Stimulated activated effector memory CD8-positive, alpha-beta T cell treated with anti-CD3 and anti-CD28 coated beads, Interleukin-12 subunit alpha, Interleukin-12 subunit beta, amount 100 ng/mL, for 72 hours (primary cell): ENCODE results near the gene RASA3.
A peak's percentile ranks its signal among the peaks of the same experiment; 100 is the strongest.

ENCODE experiments used
- ATAC-seq: fragments of 150-1000 bp; cut with Tn5 transposase; 2 replicates; pipeline ENCODE4 v1.10.0; 2021
- DNase-seq, 2 donors: peaks; one replicate each; pipeline ENCODE4 v3.0.0; 2021 to 2022; ENCODE audit warnings: low spot score in 2 of 2
- H3K27ac Mint-ChIP-seq: one replicate; pipeline ENCODE4 v1.8.0; 2022; ENCODE audit warnings: mild to moderate bottlenecking, mixed read lengths
- H3K36me3 Mint-ChIP-seq: one replicate; pipeline ENCODE4 v1.8.0; 2022; ENCODE audit warnings: mild to moderate bottlenecking, mixed read lengths
- H3K4me1 Mint-ChIP-seq: one replicate; pipeline ENCODE4 v1.8.0; 2022; ENCODE audit warnings: mixed read lengths
- H3K4me3 Mint-ChIP-seq: one replicate; pipeline ENCODE4 v1.8.0; 2022; ENCODE audit warnings: mild to moderate bottlenecking, mixed read lengths
- H3K9me3 Mint-ChIP-seq: one replicate; pipeline ENCODE4 v1.8.0; 2022; ENCODE audit warnings: mixed read lengths

Gene RASA3

GRCh38 chr13:113943821-113944565 is 188.4 kb downstream of the RASA3 start:
- Mint-ChIP-seq H3K36me3 (peaks cover 16% of the 10 kb centered on the region), H3K27ac (no peak overlapping the region), H3K9me3 (no peaks in the 10 kb centered on the region), H3K4me1 (peaks cover 18% of the 10 kb centered on the region), H3K4me3 (no peak overlapping the region)
- ATAC-seq (no peak), DNase-seq (no peak)

DNA sequence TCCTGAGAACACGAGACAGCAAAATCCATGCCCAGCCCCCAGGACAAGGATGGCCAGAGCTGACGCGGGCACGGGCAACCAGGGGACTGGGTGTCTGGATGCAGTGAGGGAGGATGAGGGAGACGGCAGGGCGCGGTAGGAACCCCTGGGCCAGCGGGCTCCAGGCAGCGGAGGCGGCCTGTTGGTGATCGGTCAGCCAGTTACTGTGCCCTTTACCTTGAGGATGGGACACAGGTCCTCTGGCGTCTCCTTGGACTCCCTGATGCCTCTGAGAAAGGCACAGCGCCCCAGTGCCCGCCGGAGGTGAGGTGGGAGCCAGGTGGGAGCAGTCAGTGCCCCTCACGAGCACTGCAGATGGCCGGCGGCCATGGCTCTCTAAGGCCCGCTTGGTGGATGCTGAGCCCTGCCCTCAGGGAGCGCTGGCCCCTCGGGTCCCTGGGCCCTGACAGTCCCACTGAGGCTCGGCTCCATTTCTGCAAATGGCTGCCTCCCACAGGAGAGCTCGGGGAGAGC is 189.8 kb downstream of the RASA3 start:
- DNase-seq: no peak
- Mint-ChIP-seq H3K36me3 (peaks cover 16% of the 10 kb centered on the region), H3K9me3 (no peaks in the 10 kb centered on the region), H3K4me1 (peaks cover 10% of the 10 kb centered on the region), H3K4me3 (no peak overlapping the region), H3K27ac (no peak overlapping the region)
- ATAC-seq: no peak

- ATAC-seq (no peak), DNase-seq (no peak)
- H3K27ac Mint-ChIP-seq: no peak overlapping the region
- peaks cover 6% of the 10 kb centered on the region for H3K4me1 Mint-ChIP-seq
- peaks cover 16% of the 10 kb centered on the region for H3K36me3 Mint-ChIP-seq
- no peaks in the 10 kb centered on the region for H3K9me3 Mint-ChIP-seq
- no peak overlapping the region for H3K4me3 Mint-ChIP-seq
Measured at GRCh38 chr13:113941571-113942191, 190.7 kb downstream of the RASA3 start.

DNA sequence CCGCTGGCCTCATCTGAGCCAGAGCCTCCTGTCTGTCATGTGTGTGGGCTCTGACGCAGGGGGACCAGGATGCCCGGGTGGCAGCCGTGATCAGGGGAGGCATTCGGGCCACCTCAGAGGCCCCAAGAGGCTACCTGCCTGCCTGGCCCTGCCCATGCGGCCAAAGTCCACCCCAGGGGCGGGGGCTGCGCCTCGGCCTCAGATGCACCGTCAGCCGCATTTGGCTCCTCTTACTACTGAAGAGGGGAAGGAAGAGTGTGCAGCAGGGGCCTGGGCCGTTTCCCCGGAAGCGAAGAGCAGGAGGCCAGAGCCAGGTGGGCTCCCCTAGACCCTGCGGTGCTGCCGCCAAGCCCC is 192.5 kb downstream of the RASA3 start:
- no peak overlapping the region for H3K4me3 Mint-ChIP-seq
- no peak for DNase-seq
- H3K9me3 Mint-ChIP-seq: no peaks in the 10 kb centered on the region
- H3K4me1 Mint-ChIP-seq: no peaks in the 10 kb centered on the region
- H3K27ac Mint-ChIP-seq: no peak overlapping the region
- H3K36me3 Mint-ChIP-seq: peaks cover 11% of the 10 kb centered on the region
- ATAC-seq: no peak

- no peaks in the 10 kb centered on the region for H3K9me3 Mint-ChIP-seq
- H3K4me1 Mint-ChIP-seq: no peaks in the 10 kb centered on the region
- peaks cover 11% of the 10 kb centered on the region for H3K36me3 Mint-ChIP-seq
- no peak overlapping the region for H3K4me3 Mint-ChIP-seq
- peak overlapping the region; percentile 74 for H3K27ac Mint-ChIP-seq
- DNase-seq (no peak), ATAC-seq (no peak)
Measured at GRCh38 chr13:113939129-113939943, 193.1 kb downstream of the RASA3 start.

DNA sequence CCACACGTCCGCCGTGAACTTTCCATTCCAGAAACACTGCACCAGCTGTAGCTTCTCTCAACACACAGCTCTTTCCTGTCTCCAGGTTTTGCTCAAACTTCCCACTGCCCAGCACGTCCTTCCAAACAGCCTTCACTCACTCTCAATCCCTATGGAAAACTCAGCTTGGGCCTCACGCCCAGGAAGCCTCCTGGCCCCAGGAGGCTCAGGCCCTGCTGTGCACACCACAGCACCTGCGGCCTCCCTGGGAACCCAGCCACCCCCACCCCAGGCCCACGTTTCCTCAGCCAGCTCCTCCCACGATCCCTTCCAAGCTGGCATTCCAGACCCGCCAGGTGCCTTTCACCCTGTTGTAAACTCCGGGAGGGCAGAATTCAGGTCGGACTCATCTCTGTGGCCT is 193.7 kb downstream of the RASA3 start:
- H3K4me1 Mint-ChIP-seq: no peaks in the 10 kb centered on the region

GRCh38 chr13:113938246-113938645 is 194.2 kb downstream of the RASA3 start:
- no peaks in the 10 kb centered on the region for H3K9me3 Mint-ChIP-seq
- H3K4me1 Mint-ChIP-seq: no peaks in the 10 kb centered on the region
- ATAC-seq: no peak
- H3K36me3 Mint-ChIP-seq: peaks cover 6% of the 10 kb centered on the region
- peak overlapping the region; percentile 74 for H3K27ac Mint-ChIP-seq
- no peak overlapping the region for H3K4me3 Mint-ChIP-seq
- DNase-seq: no peak

More for the DNA sequence above, 193.7 kb downstream of the RASA3 start:
- DNase-seq: no peak
- Mint-ChIP-seq H3K27ac (peak overlapping the region; percentile 74), H3K9me3 (no peaks in the 10 kb centered on the region), H3K4me3 (no peak overlapping the region), H3K36me3 (peaks cover 10% of the 10 kb centered on the region)
- no peak for ATAC-seq

- H3K36me3 Mint-ChIP-seq: peaks cover 6% of the 10 kb centered on the region
- no peaks in the 10 kb centered on the region for H3K4me1 Mint-ChIP-seq
- no peak overlapping the region for H3K4me3 Mint-ChIP-seq
- DNase-seq (no peak), ATAC-seq (no peak)
- no peaks in the 10 kb centered on the region for H3K9me3 Mint-ChIP-seq
- H3K27ac Mint-ChIP-seq: no peak overlapping the region
Measured at GRCh38 chr13:113937527-113938180, 194.8 kb downstream of the RASA3 start.

- Mint-ChIP-seq H3K4me3 (no peak overlapping the region), H3K4me1 (no peaks in the 10 kb centered on the region), H3K36me3 (peaks cover 6% of the 10 kb centered on the region), H3K27ac (no peak overlapping the region), H3K9me3 (no peaks in the 10 kb centered on the region)
- DNase-seq (no peak), ATAC-seq (no peak)
Measured at GRCh38 chr13:113937073-113937472, 195.3 kb downstream of the RASA3 start.

DNA sequence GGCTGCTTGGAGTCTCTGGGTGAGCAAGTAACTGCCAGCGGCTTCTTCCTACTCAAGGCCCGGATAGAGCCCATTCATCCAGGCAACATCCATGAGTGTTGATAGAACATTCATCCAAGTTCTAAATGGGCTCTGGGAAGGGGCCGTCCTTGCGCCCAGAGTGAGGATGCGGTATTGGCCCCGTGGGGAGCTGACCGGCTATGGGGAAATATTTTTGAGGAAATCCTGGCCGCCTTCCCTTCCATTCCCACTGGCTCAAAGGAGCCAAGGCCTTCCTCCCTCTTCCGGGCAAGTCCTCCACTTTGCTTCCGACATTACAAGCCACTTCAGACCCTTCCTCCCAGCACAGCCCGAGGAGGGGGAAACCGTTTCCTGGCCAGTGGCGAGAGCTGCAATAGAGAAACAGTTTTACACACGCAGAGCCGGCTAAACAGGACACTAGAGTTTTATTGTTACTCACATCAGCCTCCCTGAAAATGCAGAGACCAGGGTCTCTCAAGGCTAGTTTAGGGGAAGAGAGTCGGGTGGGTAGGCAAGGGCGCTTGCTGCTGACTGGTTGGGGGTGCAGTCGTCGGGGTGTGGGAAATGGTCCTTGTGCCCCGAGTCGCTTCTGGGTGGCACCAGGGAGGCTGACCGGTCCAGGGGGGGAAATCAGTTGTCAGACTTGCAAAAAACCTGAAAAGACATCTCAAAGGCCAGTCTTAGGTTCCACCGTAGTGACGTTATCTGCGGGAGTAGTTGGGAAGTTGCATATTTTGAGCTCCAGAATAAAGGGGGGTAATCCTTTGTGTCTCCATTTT is 196.1 kb downstream of the RASA3 start:
- no peaks in the 10 kb centered on the region for H3K36me3 Mint-ChIP-seq
- no peaks in the 10 kb centered on the region for H3K4me1 Mint-ChIP-seq
- H3K4me3 Mint-ChIP-seq: no peak overlapping the region
- DNase-seq (no peak), ATAC-seq (no peak)
- H3K9me3 Mint-ChIP-seq: no peaks in the 10 kb centered on the region
- no peak overlapping the region for H3K27ac Mint-ChIP-seq

- ATAC-seq: no peak
- no peaks in the 10 kb centered on the region for H3K4me1 Mint-ChIP-seq
- H3K36me3 Mint-ChIP-seq: no peaks in the 10 kb centered on the region
- H3K9me3 Mint-ChIP-seq: no peaks in the 10 kb centered on the region
- H3K27ac Mint-ChIP-seq: no peak overlapping the region
- no peak overlapping the region for H3K4me3 Mint-ChIP-seq
- no peak for DNase-seq
Measured at GRCh38 chr13:113935001-113935844, 197.2 kb downstream of the RASA3 start.

- Mint-ChIP-seq H3K4me3 (no peak overlapping the region), H3K27ac (no peak overlapping the region), H3K36me3 (no peaks in the 10 kb centered on the region), H3K9me3 (no peaks in the 10 kb centered on the region), H3K4me1 (no peaks in the 10 kb centered on the region)
- no peak for ATAC-seq
- DNase-seq: no peak
Measured at GRCh38 chr13:113934576-113934975, 197.8 kb downstream of the RASA3 start.

- Mint-ChIP-seq H3K4me3 (no peak overlapping the region), H3K36me3 (no peaks in the 10 kb centered on the region), H3K27ac (no peak overlapping the region), H3K9me3 (no peaks in the 10 kb centered on the region), H3K4me1 (no peaks in the 10 kb centered on the region)
- DNase-seq: no peak
- ATAC-seq: no peak
Measured at GRCh38 chr13:113933901-113934300, 198.5 kb downstream of the RASA3 start.
